GM15510 (cell line): ENCODE data around the gene UTP4.
A peak's percentile ranks its signal among the peaks of the same experiment; 100 is the strongest.

Experiments used
- POLR2A ChIP-seq: IDR thresholded peaks from 3 replicates; pipeline ENCODE4 v1.6.1; 2011; ENCODE audit warnings: borderline replicate concordance; ENCODE audit not compliant: insufficient read length; ENCODE audit errors: extremely low read depth

Gene UTP4

GRCh38 chr16:69182730-69183416 is 50.4 kb downstream of the UTP4 start:
- TF ChIP-seq POLR2A, result no peak

GRCh38 chr16:69186642-69187445 is 54.4 kb downstream of the UTP4 start, which contains the start of gene SNTB2:
Gene SNTB2, plus strand, starts transcription at chr16:69187164. Its CDS starts 3 bp downstream, at chr16:69187167.
- peak; percentile 73 for TF ChIP-seq POLR2A

DNA sequence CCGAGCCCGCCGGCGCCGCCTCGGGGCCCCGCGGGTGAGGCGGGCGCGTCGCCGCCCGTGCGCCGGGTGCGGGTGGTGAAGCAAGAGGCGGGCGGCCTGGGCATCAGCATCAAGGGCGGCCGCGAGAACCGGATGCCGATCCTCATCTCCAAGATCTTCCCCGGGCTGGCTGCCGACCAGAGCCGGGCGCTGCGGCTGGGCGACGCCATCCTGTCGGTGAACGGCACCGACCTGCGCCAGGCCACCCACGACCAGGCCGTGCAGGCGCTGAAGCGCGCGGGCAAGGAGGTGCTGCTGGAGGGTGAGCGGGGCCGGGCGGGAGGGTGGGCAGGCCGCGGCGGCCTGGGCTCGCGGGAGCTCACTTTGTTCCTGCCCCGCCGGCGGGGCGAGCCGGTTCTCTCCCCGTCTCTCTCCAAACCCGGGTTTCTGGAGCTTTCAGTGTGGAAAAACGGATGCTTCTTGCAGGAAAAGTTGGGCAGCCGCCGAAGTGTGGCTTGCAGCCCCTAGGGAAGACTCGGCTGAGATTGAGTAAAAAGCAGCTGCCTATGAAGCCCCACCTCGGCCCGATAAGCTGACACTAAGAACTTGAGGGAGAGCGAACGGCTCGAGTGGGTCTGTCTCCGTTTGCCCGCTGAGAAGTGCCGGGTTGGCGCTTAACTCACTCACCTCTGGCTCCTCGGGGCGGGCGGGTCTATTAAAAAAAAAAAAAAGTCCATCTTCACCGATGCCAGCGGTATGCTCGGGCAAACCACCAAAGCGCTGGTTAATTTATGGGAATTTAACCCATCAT is 55.2 kb downstream of the UTP4 start:
- no peak for TF ChIP-seq POLR2A

DNA sequence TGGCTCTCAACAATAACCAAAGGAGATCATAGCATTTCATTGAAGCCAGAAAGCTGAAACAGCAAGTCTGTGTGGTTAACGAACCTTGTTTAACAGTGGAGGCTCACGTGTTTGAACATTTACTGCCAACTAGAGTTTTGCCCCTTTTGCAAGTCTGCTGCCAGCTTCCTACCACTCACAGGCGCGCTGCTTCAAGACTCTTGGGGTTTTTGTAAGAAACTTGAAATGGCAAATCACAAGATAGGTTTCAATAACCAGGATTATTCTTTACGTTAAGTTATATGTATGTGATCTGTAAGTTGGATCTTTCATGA is 55.7 kb downstream of the UTP4 start:
- TF ChIP-seq POLR2A, result no peak

GRCh38 chr16:69188716-69189115 is 56.3 kb downstream of the UTP4 start:
- no peak for TF ChIP-seq POLR2A

GRCh38 chr16:69190046-69190588 is 57.7 kb downstream of the UTP4 start:
- TF ChIP-seq POLR2A, result no peak

- TF ChIP-seq POLR2A, result no peak
Measured at GRCh38 chr16:69190598-69190997, 58.1 kb downstream of the UTP4 start.

DNA sequence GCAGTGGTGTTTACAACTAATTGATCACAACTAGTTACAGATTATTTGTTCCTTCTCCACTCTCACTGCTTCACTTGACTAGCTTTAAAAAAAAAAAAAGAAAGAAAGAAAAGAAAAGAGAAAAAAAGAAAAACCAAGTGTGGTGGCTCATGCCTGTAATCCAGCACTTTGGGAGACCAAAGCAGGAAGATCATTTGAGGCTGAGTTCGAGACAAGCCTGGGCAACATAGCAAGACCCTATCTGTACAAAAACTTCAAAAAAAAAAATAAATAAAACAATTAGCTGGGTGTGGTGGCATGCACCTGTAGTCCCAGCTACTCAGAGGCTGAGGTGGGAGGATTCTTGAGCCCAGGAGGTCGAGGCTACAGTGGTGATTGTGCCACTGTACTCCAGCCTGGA is 58.7 kb downstream of the UTP4 start:
- TF ChIP-seq POLR2A, result no peak

- no peak for TF ChIP-seq POLR2A
Measured at GRCh38 chr16:69193855-69194254, 61.4 kb downstream of the UTP4 start.

GRCh38 chr16:69194488-69194887 is 62.0 kb downstream of the UTP4 start:
- no peak for TF ChIP-seq POLR2A

DNA sequence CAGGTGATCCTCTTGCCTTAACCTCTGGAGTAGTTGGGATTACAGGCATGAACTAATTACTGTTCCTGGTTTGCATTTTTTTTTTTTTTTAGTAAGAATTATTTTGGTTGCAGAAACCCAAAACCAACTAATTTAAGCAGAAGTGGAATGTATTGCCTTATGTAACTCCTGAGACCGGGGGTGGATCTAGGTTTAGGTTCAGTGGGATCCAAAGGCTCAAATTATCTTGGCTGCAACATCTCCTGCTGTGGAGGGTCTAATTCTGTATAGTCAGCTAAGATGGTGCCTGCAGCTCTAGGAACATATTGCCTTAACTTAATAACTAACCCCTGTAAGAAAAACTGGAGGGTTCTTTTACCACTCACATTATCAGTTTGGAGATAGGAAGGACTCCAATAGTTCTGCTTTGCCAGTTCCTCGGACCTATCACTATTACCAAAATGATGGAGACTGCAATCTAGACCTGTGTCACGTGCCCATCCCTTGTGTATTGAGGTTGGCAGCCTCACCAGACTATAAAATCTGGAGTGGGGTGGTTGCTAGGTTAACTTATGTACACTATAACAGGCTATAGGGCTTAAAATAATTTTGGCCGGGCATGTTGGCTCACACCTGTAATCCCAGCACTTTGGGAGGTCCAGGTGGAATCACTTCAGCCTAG is 63.0 kb downstream of the UTP4 start:
- TF ChIP-seq POLR2A, result no peak

DNA sequence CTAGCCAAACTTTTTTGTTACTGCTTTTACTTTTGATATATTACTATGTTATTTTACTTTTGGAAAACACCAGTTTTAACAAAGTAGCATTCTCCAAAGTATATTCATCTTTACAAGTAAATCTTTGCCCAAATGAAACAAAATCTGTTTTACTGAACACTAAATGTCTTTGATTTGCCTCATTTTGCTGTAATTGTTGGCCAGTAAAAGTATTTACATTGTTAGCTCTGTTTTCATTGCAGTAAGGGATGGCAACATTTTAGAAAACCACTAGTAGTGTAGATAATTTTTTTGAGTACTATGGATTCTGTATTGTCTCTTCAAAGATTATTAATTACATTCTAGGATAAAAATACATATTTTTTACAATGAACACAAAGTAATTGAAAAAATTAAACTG is 65.1 kb downstream of the UTP4 start:
- no peak for TF ChIP-seq POLR2A

- no peak for TF ChIP-seq POLR2A
Measured at GRCh38 chr16:69199382-69199781, 66.9 kb downstream of the UTP4 start.

DNA sequence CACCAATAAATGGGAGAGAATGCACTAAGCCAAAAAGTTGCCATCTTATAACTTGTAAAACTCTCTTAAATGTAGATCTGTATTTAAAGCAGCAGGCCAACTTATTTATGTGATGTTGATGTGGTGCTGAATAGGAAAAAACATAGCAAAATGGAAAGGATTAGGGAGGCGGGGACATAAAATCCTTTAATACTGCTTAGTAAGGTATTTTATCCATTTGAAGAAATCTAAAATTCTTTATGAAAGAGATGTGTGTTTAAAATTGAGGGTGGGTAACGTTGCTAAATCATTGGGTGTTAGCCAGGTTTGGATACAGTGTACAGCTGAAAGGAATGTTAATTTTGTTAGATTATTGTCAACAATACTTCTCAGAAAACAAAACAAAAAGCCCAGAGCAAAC is 68.8 kb downstream of the UTP4 start:
- TF ChIP-seq POLR2A, result no peak
